MM.1S (cell line): ENCODE data around the gene RTL9.

Experiments used
- DNase-seq: peaks from one replicate; pipeline ENCODE4 v3.0.0-alpha.2; 2015
- H2AFZ ChIP-seq: fragments of 300-600 bp; sonication (generic); 2 replicates; pipeline ENCODE4 v1.6.0; 2016; ENCODE audit warnings: antibody characterized with exemption, low read length
- H3F3A ChIP-seq: fragments of 300-600 bp; sonication (generic); 2 replicates; pipeline ENCODE4 v1.6.1; 2016; ENCODE audit warnings: mild to moderate bottlenecking, antibody characterized with exemption, low read length, moderate library complexity, mixed read lengths; ENCODE audit not compliant: insufficient read depth
- H3K27ac ChIP-seq: fragments of 300-600 bp; sonication (generic); 2 replicates; pipeline ENCODE4 v1.5.1; 2016; ENCODE audit warnings: mild to moderate bottlenecking, low read length
- H3K27me3 ChIP-seq: fragments of 300-600 bp; sonication (generic); replicated peaks from 2 replicates; pipeline ENCODE4 v1.6.0; 2016; ENCODE audit warnings: low read length; ENCODE audit not compliant: insufficient read depth
- H3K36me3 ChIP-seq: fragments of 300-600 bp; sonication (generic); replicated peaks from 2 replicates; pipeline ENCODE4 v1.6.1; 2016; ENCODE audit warnings: mild to moderate bottlenecking, low read length, mixed read lengths; ENCODE audit not compliant: insufficient read depth
- H3K4me1 ChIP-seq: fragments of 300-600 bp; sonication (generic); 2 replicates; pipeline ENCODE4 v1.6.1; 2016; ENCODE audit warnings: low read length, mixed read lengths
- H3K4me2 ChIP-seq: fragments of 300-600 bp; sonication (generic); 2 replicates; pipeline ENCODE4 v1.6.0; 2016; ENCODE audit warnings: low read depth, low read length
- H3K4me3 ChIP-seq: fragments of 300-600 bp; sonication (generic); 2 replicates; pipeline ENCODE4 v1.5.1; 2016; ENCODE audit warnings: low read length, mixed read lengths
- H3K79me2 ChIP-seq: fragments of 300-600 bp; sonication (generic); 2 replicates; pipeline ENCODE4 v1.6.1; 2016; ENCODE audit warnings: mixed run types, low read length, mixed read lengths
- H3K9ac ChIP-seq: fragments of 300-600 bp; sonication (generic); 2 replicates; pipeline ENCODE4 v1.6.1; 2016; ENCODE audit warnings: low read length, mixed read lengths
- H3K9me2 ChIP-seq: fragments of 300-600 bp; sonication (generic); replicated peaks from 2 replicates; pipeline ENCODE4 v1.6.1; 2016; ENCODE audit warnings: mild to moderate bottlenecking, low read length, mixed read lengths; ENCODE audit not compliant: insufficient read depth
- H3K9me3 ChIP-seq: fragments of 300-600 bp; sonication (generic); replicated peaks from 2 replicates; pipeline ENCODE4 v1.6.1; 2016; ENCODE audit warnings: mild to moderate bottlenecking, low read length, mixed read lengths; ENCODE audit not compliant: insufficient read depth
- H4K20me1 ChIP-seq: fragments of 300-600 bp; sonication (generic); 2 replicates; pipeline ENCODE4 v1.6.1; 2016; ENCODE audit warnings: mild to moderate bottlenecking, low read length, moderate library complexity, mixed read lengths; ENCODE audit not compliant: insufficient read depth
- CTCF ChIP-seq: fragments of 300-600 bp; sonication (generic); IDR thresholded peaks from 2 replicates; pipeline ENCODE4 v1.5.1; 2016; ENCODE audit warnings: antibody characterized with exemption, low read length, mixed read lengths
- EZH2 ChIP-seq: fragments of 300-600 bp; sonication (generic); optimal IDR thresholded peaks from 2 replicates; pipeline ENCODE3; 2017; ENCODE audit warnings: low read depth, mild to moderate bottlenecking, antibody characterized with exemption, low read length, mixed read lengths
- EZH2phosphoT487 ChIP-seq: fragments of 300-600 bp; sonication (generic); IDR thresholded peaks from 2 replicates; pipeline ENCODE4 v1.6.1; 2018; ENCODE audit warnings: antibody characterized with exemption, low read length

Gene RTL9

DNA sequence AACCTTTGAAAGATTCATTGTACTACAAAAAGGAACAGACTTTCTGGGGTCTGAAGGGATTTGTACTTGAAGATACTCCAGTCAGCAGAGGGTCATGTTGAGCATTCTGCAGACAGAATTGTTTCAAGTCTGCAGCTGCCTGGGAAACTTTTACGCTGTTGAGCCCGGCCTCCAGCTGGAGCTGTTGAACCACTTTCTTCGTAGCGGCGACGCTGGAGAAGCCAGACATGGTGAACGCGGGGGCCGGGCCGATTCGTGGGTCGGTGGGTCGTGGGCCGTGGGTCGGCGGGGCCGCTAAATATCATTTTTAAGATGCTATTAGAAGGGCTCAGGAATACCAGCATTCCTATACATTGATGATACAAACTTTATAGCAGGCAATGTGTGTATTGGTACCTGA is 12.0 kb upstream of the RTL9 start:
- no peak overlapping the region for H3K27ac ChIP-seq
- no peaks in the 10 kb centered on the region for H3F3A ChIP-seq
- no peaks in the 10 kb centered on the region for H4K20me1 ChIP-seq
- no peaks in the 10 kb centered on the region for H3K36me3 ChIP-seq
- H2AFZ ChIP-seq, result no peak overlapping the region
- no peaks in the 10 kb centered on the region for H3K4me1 ChIP-seq
- H3K27me3 ChIP-seq, result no peaks in the 10 kb centered on the region
- H3K9me2 ChIP-seq, result no peaks in the 10 kb centered on the region
- DNase-seq, result no peak
- no peak overlapping the region for H3K4me2 ChIP-seq
- TF ChIP-seq CTCF, result no peak
- no peak for TF ChIP-seq EZH2
- TF ChIP-seq EZH2phosphoT487, result no peak
- no peak overlapping the region for H3K9ac ChIP-seq
- H3K4me3 ChIP-seq, result no peak overlapping the region
- H3K9me3 ChIP-seq, result no peaks in the 10 kb centered on the region
- no peaks in the 10 kb centered on the region for H3K79me2 ChIP-seq

DNA sequence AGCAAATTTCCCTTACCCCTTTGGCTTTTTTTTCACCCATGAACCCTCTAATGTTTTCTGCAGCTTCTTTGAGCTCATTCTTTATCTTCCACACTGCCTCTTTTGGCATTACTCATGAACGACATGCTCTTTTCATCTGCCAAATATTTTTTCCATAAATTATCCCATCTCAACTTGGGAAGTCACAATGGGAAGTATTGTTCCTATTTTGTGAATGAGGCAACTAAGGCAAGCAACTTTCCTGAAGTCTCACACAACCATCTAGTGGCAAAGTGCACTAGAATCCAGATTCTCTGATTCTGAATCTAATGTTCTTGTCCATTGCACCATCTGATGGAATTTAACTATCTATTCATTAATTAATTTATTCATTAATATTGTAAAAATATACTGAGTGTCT is 625 bp downstream of the RTL9 start:
- TF ChIP-seq EZH2 (no peak), EZH2phosphoT487 (no peak), CTCF (no peak)
- Histone ChIP-seq H3K9ac (no peak overlapping the region), H3F3A (no peaks in the 10 kb centered on the region), H3K27ac (no peak overlapping the region), H3K4me1 (no peaks in the 10 kb centered on the region), H3K27me3 (no peaks in the 10 kb centered on the region), H3K79me2 (no peaks in the 10 kb centered on the region), H3K9me2 (no peaks in the 10 kb centered on the region), H4K20me1 (no peaks in the 10 kb centered on the region), H3K9me3 (no peaks in the 10 kb centered on the region), H2AFZ (no peak overlapping the region), H3K36me3 (no peaks in the 10 kb centered on the region), H3K4me2 (no peak overlapping the region), H3K4me3 (no peak overlapping the region)
- no peak for DNase-seq

DNA sequence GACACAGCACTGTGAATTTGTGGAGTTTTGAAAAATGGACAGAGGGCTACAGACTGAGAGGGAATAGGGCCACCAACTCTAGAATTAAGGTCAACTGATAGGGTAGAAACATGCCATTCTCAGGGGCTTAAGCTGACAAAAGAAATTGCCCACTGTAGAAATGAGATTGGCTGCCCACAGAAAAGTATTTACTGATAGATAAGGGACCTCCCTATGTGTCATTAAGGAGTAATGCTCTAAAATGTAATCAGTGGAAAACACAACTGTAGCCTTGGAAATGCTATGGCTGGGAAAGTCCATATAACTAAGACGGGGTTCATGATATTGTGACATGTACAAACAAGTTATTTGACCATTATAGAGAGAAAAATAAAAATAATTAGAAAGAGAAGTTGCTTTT is 4.6 kb downstream of the RTL9 start:
- H3K36me3 ChIP-seq, result no peaks in the 10 kb centered on the region
- no peak overlapping the region for H3K4me2 ChIP-seq
- H3K79me2 ChIP-seq, result no peaks in the 10 kb centered on the region
- H3K27me3 ChIP-seq, result no peaks in the 10 kb centered on the region
- H4K20me1 ChIP-seq, result no peaks in the 10 kb centered on the region
- no peak overlapping the region for H3K27ac ChIP-seq
- no peak overlapping the region for H2AFZ ChIP-seq
- H3K4me3 ChIP-seq, result no peak overlapping the region
- no peak for TF ChIP-seq EZH2
- no peak for TF ChIP-seq CTCF
- TF ChIP-seq EZH2phosphoT487, result no peak
- DNase-seq, result no peak
- no peak overlapping the region for H3K9ac ChIP-seq
- no peaks in the 10 kb centered on the region for H3K9me3 ChIP-seq
- no peaks in the 10 kb centered on the region for H3K4me1 ChIP-seq
- H3K9me2 ChIP-seq, result no peaks in the 10 kb centered on the region
- H3F3A ChIP-seq, result no peaks in the 10 kb centered on the region
